ENCODE data around the gene AIFM3.

Gene AIFM3

GRCh38 chr22:20963201-20964052 lies 3.6 kb upstream of the AIFM3 start:
- H3K27me3 ChIP-seq, result peaks cover 11% of the 10 kb centered on the region
- peaks cover 3% of the 10 kb centered on the region for H3K4me1 ChIP-seq
- H3K36me3 ChIP-seq, result no peaks in the 10 kb centered on the region
- no peak for DNase-seq
- TF ChIP-seq, protein P1, sequence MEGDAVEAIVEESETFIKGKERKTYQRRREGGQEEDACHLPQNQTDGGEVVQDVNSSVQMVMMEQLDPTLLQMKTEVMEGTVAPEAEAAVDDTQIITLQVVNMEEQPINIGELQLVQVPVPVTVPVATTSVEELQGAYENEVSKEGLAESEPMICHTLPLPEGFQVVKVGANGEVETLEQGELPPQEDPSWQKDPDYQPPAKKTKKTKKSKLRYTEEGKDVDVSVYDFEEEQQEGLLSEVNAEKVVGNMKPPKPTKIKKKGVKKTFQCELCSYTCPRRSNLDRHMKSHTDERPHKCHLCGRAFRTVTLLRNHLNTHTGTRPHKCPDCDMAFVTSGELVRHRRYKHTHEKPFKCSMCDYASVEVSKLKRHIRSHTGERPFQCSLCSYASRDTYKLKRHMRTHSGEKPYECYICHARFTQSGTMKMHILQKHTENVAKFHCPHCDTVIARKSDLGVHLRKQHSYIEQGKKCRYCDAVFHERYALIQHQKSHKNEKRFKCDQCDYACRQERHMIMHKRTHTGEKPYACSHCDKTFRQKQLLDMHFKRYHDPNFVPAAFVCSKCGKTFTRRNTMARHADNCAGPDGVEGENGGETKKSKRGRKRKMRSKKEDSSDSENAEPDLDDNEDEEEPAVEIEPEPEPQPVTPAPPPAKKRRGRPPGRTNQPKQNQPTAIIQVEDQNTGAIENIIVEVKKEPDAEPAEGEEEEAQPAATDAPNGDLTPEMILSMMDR (IDR thresholded peaks at IDR 0.05; ENCODE audit: low read depth, low read length), result no peak
- no peaks in the 10 kb centered on the region for H3K9me3 ChIP-seq
- no peak overlapping the region for H3K4me3 ChIP-seq (ENCODE audit: low read depth, low read length)

DNA sequence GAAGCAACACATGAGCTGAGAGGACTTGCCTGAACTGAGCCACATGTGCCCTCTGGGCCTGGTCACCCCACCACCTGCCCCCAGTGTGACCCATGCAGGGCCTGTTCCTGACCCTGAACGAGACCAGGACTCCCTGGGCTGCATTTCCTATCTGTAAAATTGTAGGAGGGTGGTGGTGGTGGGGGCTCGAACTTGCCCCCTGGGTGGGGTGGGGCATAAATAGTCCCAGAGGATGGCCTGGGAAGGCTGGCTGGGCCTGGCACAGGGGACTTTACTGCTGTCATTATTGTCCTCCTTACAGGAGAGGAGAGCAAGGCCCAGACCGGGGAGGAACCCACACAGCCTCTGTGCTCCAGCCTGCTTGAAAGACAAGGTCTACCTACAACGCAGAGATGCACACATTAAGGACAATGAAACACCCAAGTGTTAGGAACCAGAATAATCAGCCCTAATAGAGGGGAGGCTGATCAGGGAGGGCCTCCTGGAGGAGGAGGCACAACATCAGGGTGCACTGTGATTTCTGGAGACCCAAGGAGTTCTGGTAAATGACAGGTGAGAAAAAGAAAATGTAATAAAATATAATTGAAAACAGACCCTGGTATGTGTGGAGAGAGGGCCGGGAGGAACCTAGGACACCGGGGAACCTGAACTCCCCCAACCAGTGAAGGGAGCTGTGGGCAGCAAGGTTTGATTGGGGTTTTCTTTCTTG lies 2.8 kb upstream of the AIFM3 start:
- peak overlapping the region; percentile 37 for H3K4me3 ChIP-seq (ENCODE audit: low read depth, low read length)
- TF ChIP-seq, protein P1 (IDR thresholded peaks at IDR 0.05; ENCODE audit: low read depth, low read length), result no peak
- H3K27me3 ChIP-seq, result peaks cover 11% of the 10 kb centered on the region
- H3K36me3 ChIP-seq, result no peaks in the 10 kb centered on the region
- H3K4me1 ChIP-seq, result peaks cover 3% of the 10 kb centered on the region
- DNase-seq, result no peak
- H3K9me3 ChIP-seq, result no peaks in the 10 kb centered on the region

- Histone ChIP-seq H3K36me3 (no peaks in the 10 kb centered on the region), H3K27me3 (peaks cover 11% of the 10 kb centered on the region), H3K4me3 (ENCODE audit: low read depth, low read length) (peak overlapping the region; percentile 37), H3K4me1 (peaks cover 3% of the 10 kb centered on the region), H3K9me3 (no peaks in the 10 kb centered on the region)
- TF ChIP-seq, protein P1 (IDR thresholded peaks at IDR 0.05; ENCODE audit: low read depth, low read length), result no peak
- no peak for DNase-seq
These were observed 2.3 kb upstream of the AIFM3 start for GRCh38 chr22:20964799-20965103.

- Histone ChIP-seq H3K4me3 (ENCODE audit: low read depth, low read length) (peak overlapping the region; percentile 36), H3K27me3 (peaks cover 11% of the 10 kb centered on the region)
- TF ChIP-seq, protein P1 (IDR thresholded peaks at IDR 0.05; ENCODE audit: low read depth, low read length), result no peak
These were observed 1.8 kb upstream of the AIFM3 start for GRCh38 chr22:20965104-20965887.

GRCh38 chr22:20965888-20966855 lies 883 bp upstream of the AIFM3 start:
- TF ChIP-seq, protein P1 (IDR thresholded peaks at IDR 0.05; ENCODE audit: low read depth, low read length), result no peak
- peaks cover 3% of the 10 kb centered on the region for H3K4me1 ChIP-seq
- no peak overlapping the region for H3K4me3 ChIP-seq (ENCODE audit: low read depth, low read length)
- H3K36me3 ChIP-seq, result no peaks in the 10 kb centered on the region
- DNase-seq, result no peak
- H3K9me3 ChIP-seq, result no peaks in the 10 kb centered on the region
- H3K27me3 ChIP-seq, result peaks cover 11% of the 10 kb centered on the region

More at GRCh38 chr22:20965104-20965887, 1.8 kb upstream of the AIFM3 start:
- peaks cover 3% of the 10 kb centered on the region for H3K4me1 ChIP-seq
- DNase-seq, result no peak
- no peaks in the 10 kb centered on the region for H3K9me3 ChIP-seq
- H3K36me3 ChIP-seq, result no peaks in the 10 kb centered on the region

Measured in BE2C (cell line).